ENCODE measurements around the gene KCND2.
"Not testable (repeated sequence)": the region's sequence is repeated elsewhere in the genome, so short reads cannot be mapped to it uniquely, and the experiment has no call there.

KCND2 gene

GRCh38 chr7:120680985-120681384, 408.0 kb downstream of the KCND2 start:
- TF ChIP-seq CTCF (IDR thresholded peaks at IDR 0.05; ENCODE audit: insufficient read depth, low read depth, low read length, missing control alignments) = no peak
- DNase-seq (ENCODE audit: low read depth) = no peak
- no peak overlapping the region for H3K4me3 ChIP-seq (ENCODE audit: low read depth, low read length)

- no peak for TF ChIP-seq CTCF (IDR thresholded peaks at IDR 0.05; ENCODE audit: insufficient read depth, low read depth, low read length, missing control alignments)
- H3K4me3 ChIP-seq (ENCODE audit: low read depth, low read length) = no peak overlapping the region
- DNase-seq (ENCODE audit: low read depth) = no peak
These were observed 411.5 kb downstream of the KCND2 start for GRCh38 chr7:120684463-120684862.

- DNase-seq (ENCODE audit: low read depth) = no peak
- TF ChIP-seq CTCF (IDR thresholded peaks at IDR 0.05; ENCODE audit: insufficient read depth, low read depth, low read length, missing control alignments) = no peak
These were observed 418.9 kb downstream of the KCND2 start for GRCh38 chr7:120691915-120692314.

GRCh38 chr7:120695848-120696247, 422.9 kb downstream of the KCND2 start:
- no peak overlapping the region for H3K4me3 ChIP-seq (ENCODE audit: low read depth, low read length)
- DNase-seq (ENCODE audit: low read depth) = no peak
- TF ChIP-seq CTCF (IDR thresholded peaks at IDR 0.05; ENCODE audit: insufficient read depth, low read depth, low read length, missing control alignments) = no peak

More at GRCh38 chr7:120691915-120692314, 418.9 kb downstream of the KCND2 start:
- H3K4me3 ChIP-seq (ENCODE audit: low read depth, low read length) = no peak overlapping the region

- no peak for DNase-seq (ENCODE audit: low read depth)
- no peak for TF ChIP-seq CTCF (IDR thresholded peaks at IDR 0.05; ENCODE audit: insufficient read depth, low read depth, low read length, missing control alignments)
- no peak overlapping the region for H3K4me3 ChIP-seq (ENCODE audit: low read depth, low read length)
These were observed 427.8 kb downstream of the KCND2 start for GRCh38 chr7:120700796-120701195.

- H3K4me3 ChIP-seq (ENCODE audit: low read depth, low read length); DNase-seq (ENCODE audit: low read depth): not testable (repeated sequence)
These were observed 429.4 kb downstream of the KCND2 start for GRCh38 chr7:120702408-120702807.

GRCh38 chr7:120703585-120704240, 430.7 kb downstream of the KCND2 start:
- DNase-seq (ENCODE audit: low read depth) = no peak
- TF ChIP-seq CTCF (IDR thresholded peaks at IDR 0.05; ENCODE audit: insufficient read depth, low read depth, low read length, missing control alignments) = no peak

More at GRCh38 chr7:120703585-120704240, 430.7 kb downstream of the KCND2 start:
- no peak overlapping the region for H3K4me3 ChIP-seq (ENCODE audit: low read depth, low read length)
